GM12878 (cell line): ENCODE measurements around the gene SKP2. TPM values are rescaled to one million over a fixed set of nuclear protein-coding genes. Genes with fewer than 3 reads are reported as not detected.

Experiments used
- ATAC-seq: fragments of 200-7000 bp; cut with Tn5 transposase; 3 replicates; pipeline ENCODE4 v1.9.1; 2020; ENCODE audit warnings: mild to moderate bottlenecking, moderate library complexity
- BruUV-seq: library from RNA; stranded (reverse); fragments of 400-500 nt; replicated peaks from 2 replicates; lab custom pipeline; 2021; lab: Mats Ljungman, UMichigan
- CTCF ChIA-PET: fragments of 300-600 bp; sonication (Branson Sonifier 250); formaldehyde crosslinking; extraction: SDS; loops from one replicate; lab custom pipeline; 2021; ENCODE audit warnings: inconsistent platforms; lab: Yijun Ruan, JAX
- POLR2A ChIA-PET: fragments of 350-600 bp; formaldehyde crosslinking; extraction: SDS; loops from one replicate; lab custom pipeline; 2021; ENCODE audit warnings: inconsistent platforms; lab: Charles Lee
- RAD21 ChIA-PET: fragments of 300-600 bp; sonication (Branson Sonifier 250); formaldehyde crosslinking; loops from one replicate; lab custom pipeline; 2023; ENCODE audit warnings: antibody characterized with exemption; ENCODE audit not compliant: unreplicated experiment; lab: Charles Lee
- SMC1A ChIA-PET: fragments of 300-600 bp; sonication (Branson Sonifier 250); formaldehyde crosslinking; loops from one replicate; lab custom pipeline; 2023; ENCODE audit not compliant: unreplicated experiment, uncharacterized antibody; lab: Charles Lee
- DNase-seq: peaks from one replicate; pipeline ENCODE4 v3.0.0-alpha.2; 2011; ENCODE audit warnings: low read depth, low spot score
- FAIRE-seq: peaks from 3 replicates; lab custom pipeline; 2011; peaks lifted over from hg19 to GRCh38; lab: Jason Lieb, UNC
- H2AFZ ChIP-seq: 2 replicates; pipeline ENCODE4 v1.6.0; 2011; ENCODE audit warnings: low read depth, low read length, control low read depth; ENCODE audit not compliant: control insufficient read depth
- H3K27ac ChIP-seq: 2 replicates; pipeline ENCODE4 v1.5.1; 2011; ENCODE audit warnings: control low read depth; ENCODE audit not compliant: control insufficient read depth, insufficient read depth
- H3K27me3 ChIP-seq, 2 experiments: replicated peaks in 1 of 2; 2 replicates each; pipeline versions ENCODE4 v1.6.0 to v1.6.1; 2011; ENCODE audit warnings: low read length in 1 of 2; ENCODE audit not compliant: control insufficient read depth in 2 of 2, insufficient read depth in 2 of 2
- H3K36me3 ChIP-seq, 2 experiments: 2 replicates each; pipeline ENCODE4 v1.5.1; 2011; ENCODE audit warnings: low read length in 1 of 2; ENCODE audit not compliant: control insufficient read depth in 2 of 2, insufficient read depth in 2 of 2
- H3K4me1 ChIP-seq: 2 replicates; pipeline ENCODE4 v1.6.1; 2011; ENCODE audit warnings: mild to moderate bottlenecking, low read length, moderate library complexity, mixed read lengths; ENCODE audit not compliant: control insufficient read depth, insufficient read depth
- H3K4me2 ChIP-seq: 2 replicates; pipeline ENCODE4 v1.6.0; 2011; ENCODE audit warnings: control low read depth; ENCODE audit not compliant: control insufficient read depth, insufficient read depth
- H3K4me3 ChIP-seq: fragments of 200-600 bp; sonication (generic); 2 replicates; pipeline ENCODE4 v1.5.1; 2016
- H3K79me2 ChIP-seq: 2 replicates; pipeline ENCODE4 v1.6.0; 2011; ENCODE audit warnings: low read length; ENCODE audit not compliant: control insufficient read depth, insufficient read depth
- H3K9ac ChIP-seq: 2 replicates; pipeline ENCODE4 v1.8.0; 2011; ENCODE audit warnings: low read length, control low read depth, mixed read lengths; ENCODE audit not compliant: control insufficient read depth, insufficient read depth
- H3K9me3 ChIP-seq: replicated peaks from 3 replicates; pipeline ENCODE4 v1.5.1; 2011; ENCODE audit warnings: mild to moderate bottlenecking, low read length; ENCODE audit not compliant: control insufficient read depth, insufficient read depth
- H4K20me1 ChIP-seq: 2 replicates; pipeline ENCODE4 v1.6.0; 2011; ENCODE audit not compliant: control insufficient read depth, insufficient read depth
- CEBPB ChIP-seq, 2 experiments: fragments of 150-350 bp in 1 of 2; IDR thresholded peaks; 2 replicates each; pipeline ENCODE4 v1.6.1; 2012 to 2014; ENCODE audit warnings: low read depth in 2 of 2, low read length in 2 of 2, borderline replicate concordance in 1 of 2, inconsistent platforms in 1 of 2
- EGR1 ChIP-seq, 2 experiments: IDR thresholded peaks; 1 replicate in 1 of 2; 2 replicates in 1 of 2; pipeline ENCODE4 v1.6.1; 2011 to 2012; ENCODE audit warnings: low read depth in 2 of 2, low read length in 2 of 2, borderline replicate concordance in 1 of 2, mild to moderate bottlenecking in 1 of 2, moderate library complexity in 1 of 2
- GATAD2B ChIP-seq: fragments of 450-650 bp; conservative IDR thresholded peaks from 2 replicates; pipeline ENCODE4 v1.6.1; 2017; ENCODE audit warnings: low read depth, mild to moderate bottlenecking, moderate library complexity
- IKZF2 ChIP-seq, 2 experiments: fragments of 450-650 bp; IDR thresholded peaks; 2 replicates each; pipeline ENCODE4 v1.6.1; 2017; ENCODE audit warnings: mild to moderate bottlenecking in 2 of 2, moderate library complexity in 2 of 2
- MEF2B ChIP-seq: fragments of 450-650 bp; IDR thresholded peaks from 2 replicates; pipeline ENCODE4 v1.6.1; 2018; ENCODE audit warnings: mild to moderate bottlenecking, moderate library complexity; ENCODE audit not compliant: partially characterized antibody, poor library complexity, severe bottlenecking
- MYC ChIP-seq: IDR thresholded peaks from 2 replicates; pipeline ENCODE4 v1.6.1; 2011; ENCODE audit warnings: mild to moderate bottlenecking, low read length, moderate library complexity, inconsistent platforms; ENCODE audit not compliant: insufficient read depth, insufficient replicate concordance, insufficient read length, severe bottlenecking
- POU2F2 ChIP-seq: IDR thresholded peaks from 3 replicates; pipeline ENCODE4 v1.6.1; 2011; ENCODE audit warnings: low read depth, mild to moderate bottlenecking, low read length, borderline replicate concordance
- RB1 ChIP-seq: fragments of 450-650 bp; formaldehyde crosslinking; IDR thresholded peaks from 2 replicates; pipeline ENCODE4 v1.6.1; 2017; ENCODE audit warnings: mild to moderate bottlenecking, borderline replicate concordance
- SUPT20H ChIP-seq: IDR thresholded peaks from 2 replicates; pipeline ENCODE4 v1.6.1; 2011; ENCODE audit warnings: low read depth, mild to moderate bottlenecking, low read length, moderate library complexity, borderline replicate concordance; ENCODE audit not compliant: control insufficient read depth
- WGBS: methylation state at CpG from one replicate; pipeline ENCODE4 v1.1.6; 2016; ENCODE audit warnings: low lambda C conversion rate; ENCODE audit not compliant: insufficient replicate concordance, insufficient coverage; ENCODE audit errors: missing lambda C conversion rate; 5-methylcytosine and 5-hydroxymethylcytosine counted together
- in situ Hi-C: fragments of 300-500 bp; cut with MboI; formaldehyde crosslinking; loops from 9 replicates; pipeline ENCODE4 v1.14.3; 2018; ENCODE audit warnings: mixed read lengths
- intact Hi-C: fragments of 100-400 bp; cut with micrococcal nuclease; formaldehyde crosslinking; loops from one replicate; pipeline ENCODE4 v1.14.2; 2022; ENCODE audit not compliant: unreplicated experiment
- polyA plus RNA-seq, 11 experiments: library from polyadenylated mRNA; depleted of rRNA in 4 of 11; unstranded in 6 of 11; stranded (reverse) in 5 of 11; fragments of >200 nt; fragmentation: Nextera tagmentation in 4 of 11; fragmentation: Illumina TruSeq in 1 of 11; extraction: Ambion mirVana in 4 of 11; extraction: Trizol in 1 of 11; gene quantifications; 1 replicate in 1 of 11; 2 replicates in 10 of 11; pipeline versions ENCODE4 v1.2.1 to v1.2.3, GENCODE V29; 2011 to 2016; ENCODE audit warnings: inconsistent platforms in 2 of 11, missing spikeins in 2 of 11, low read depth in 1 of 11
- total RNA-seq, 4 experiments: library from RNA; depleted of rRNA in 3 of 4; stranded (reverse); fragments of >200 nt in 3 of 4; fragmentation: Illumina TruSeq in 1 of 4; extraction: Trizol in 1 of 4; gene quantifications; 2 replicates each; pipeline versions ENCODE4 v1.2.1 to v1.2.3, GENCODE V29; 2013 to 2021
- TF ChIP-seq, protein P1 (sequence below): fragments of 450-650 bp; IDR thresholded peaks from 2 replicates; pipeline ENCODE4 v1.6.1; 2017; ENCODE audit warnings: antibody characterized with exemption, mild to moderate bottlenecking, moderate library complexity
- TF ChIP-seq, protein P2 (sequence below): fragments of 450-650 bp; formaldehyde crosslinking; IDR thresholded peaks from 2 replicates; pipeline ENCODE4 v1.4.0; 2022; ENCODE audit warnings: mild to moderate bottlenecking, moderate library complexity

Gene SKP2
- total and polyA plus RNA-seq, 10 of the 15 experiments (the other 5 are each of a cell fraction or from before 2014, with no cell fraction given) = 13.9 to 50.8 (median 36.9) TPM

DNA sequence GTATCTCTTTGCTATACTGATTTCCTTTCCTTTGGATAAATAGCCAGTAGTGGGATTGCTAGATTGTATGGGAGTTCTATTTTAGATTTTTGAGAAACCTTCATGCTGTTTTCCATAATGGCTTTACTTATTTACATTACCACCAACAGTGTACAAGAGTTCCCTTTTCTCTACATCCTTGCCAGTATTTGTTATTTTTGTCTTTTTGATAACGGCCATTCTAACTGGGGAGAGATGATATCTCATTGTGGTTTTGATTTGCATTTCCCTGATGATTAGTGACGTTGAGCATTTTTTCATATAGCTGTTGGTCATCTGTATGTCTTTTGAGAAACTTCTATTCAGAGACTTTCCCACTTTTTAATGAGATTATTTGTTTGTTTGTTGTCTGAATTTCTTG, 64.0 kb downstream of the SKP2 start (continued):
- no peak for TF ChIP-seq SUPT20H

DNA sequence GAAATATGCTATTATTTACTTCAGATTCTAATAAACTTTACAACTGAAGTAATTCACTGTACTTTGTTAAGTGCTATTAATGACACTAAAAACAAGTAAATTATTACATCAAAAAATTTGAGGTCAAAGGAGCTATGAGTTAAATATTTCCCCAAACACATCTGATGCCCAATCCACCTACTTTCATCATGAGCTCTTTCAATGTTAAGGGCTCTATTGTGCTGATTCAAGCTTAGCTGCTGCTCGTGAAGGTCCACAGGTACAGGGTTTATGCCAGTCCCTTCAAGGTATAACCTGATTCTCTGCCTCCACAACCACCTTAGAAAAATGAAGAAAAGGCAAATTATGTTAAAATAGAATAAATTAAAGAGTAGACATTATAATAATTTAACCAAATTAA, 65.7 kb downstream of the SKP2 start:
- FAIRE-seq = no peak
- H3K36me3 ChIP-seq = no peaks in the 10 kb centered on the region; a peak in 1 of 4 replicates
- ChIA-PET POLR2A (no interaction called here), SMC1A (interaction anchor here (1.1 to 3.4 kb wide), 5 partner anchors 10 to 47 kb away, joined by 3 to 9 read pairs (median 3); no protein-coding TSS in a partner anchor), CTCF (interaction anchor here (0.6 to 3.1 kb wide), 11 partner anchors 13 to 978 kb away, joined by 3 to 12 read pairs (median 3); partner anchors contain the start of gene NADK2), RAD21 (interaction anchor here (1.2 kb wide), 2 partner anchors 24 to 25 kb away, joined by 3 to 4 read pairs; partner anchors contain the start of gene NADK2)
- H3K4me3 ChIP-seq = no peak overlapping the region
- no peak overlapping the region for H3K9ac ChIP-seq
- no peak overlapping the region for H3K4me2 ChIP-seq
- DNase-seq = no peak
- H3K27ac ChIP-seq = no peak overlapping the region
- no peaks in the 10 kb centered on the region for H3K4me1 ChIP-seq
- BruUV-seq = no TSS peak
- intact Hi-C loops (no loop called here), in situ Hi-C loops (no loop called here)
- no peak overlapping the region for H2AFZ ChIP-seq
- no peaks in the 10 kb centered on the region for H3K9me3 ChIP-seq
- 92% methylated on average over 1 of the region's 1 CpG for WGBS
- no peaks in the 10 kb centered on the region for H4K20me1 ChIP-seq
- H3K27me3 ChIP-seq = no peaks in the 10 kb centered on the region
- ATAC-seq = no peak
- H3K79me2 ChIP-seq = no peaks in the 10 kb centered on the region
- TF ChIP-seq IKZF2 (IDR thresholded peaks at IDR 0.05) (no peak), MEF2B (no peak), GATAD2B (no peak), RB1 (no peak), EGR1 (IDR thresholded peaks at IDR 0.05; ENCODE audit: borderline replicate concordance in 1 of 2, low read depth in 2 of 2, low read length in 2 of 2) (no peak), CEBPB (IDR thresholded peaks at IDR 0.05; ENCODE audit: borderline replicate concordance in 1 of 2, low read depth in 2 of 2, low read length in 2 of 2) (no peak), MYC (no peak), POU2F2 (no peak)
- TF ChIP-seq, protein P1, sequence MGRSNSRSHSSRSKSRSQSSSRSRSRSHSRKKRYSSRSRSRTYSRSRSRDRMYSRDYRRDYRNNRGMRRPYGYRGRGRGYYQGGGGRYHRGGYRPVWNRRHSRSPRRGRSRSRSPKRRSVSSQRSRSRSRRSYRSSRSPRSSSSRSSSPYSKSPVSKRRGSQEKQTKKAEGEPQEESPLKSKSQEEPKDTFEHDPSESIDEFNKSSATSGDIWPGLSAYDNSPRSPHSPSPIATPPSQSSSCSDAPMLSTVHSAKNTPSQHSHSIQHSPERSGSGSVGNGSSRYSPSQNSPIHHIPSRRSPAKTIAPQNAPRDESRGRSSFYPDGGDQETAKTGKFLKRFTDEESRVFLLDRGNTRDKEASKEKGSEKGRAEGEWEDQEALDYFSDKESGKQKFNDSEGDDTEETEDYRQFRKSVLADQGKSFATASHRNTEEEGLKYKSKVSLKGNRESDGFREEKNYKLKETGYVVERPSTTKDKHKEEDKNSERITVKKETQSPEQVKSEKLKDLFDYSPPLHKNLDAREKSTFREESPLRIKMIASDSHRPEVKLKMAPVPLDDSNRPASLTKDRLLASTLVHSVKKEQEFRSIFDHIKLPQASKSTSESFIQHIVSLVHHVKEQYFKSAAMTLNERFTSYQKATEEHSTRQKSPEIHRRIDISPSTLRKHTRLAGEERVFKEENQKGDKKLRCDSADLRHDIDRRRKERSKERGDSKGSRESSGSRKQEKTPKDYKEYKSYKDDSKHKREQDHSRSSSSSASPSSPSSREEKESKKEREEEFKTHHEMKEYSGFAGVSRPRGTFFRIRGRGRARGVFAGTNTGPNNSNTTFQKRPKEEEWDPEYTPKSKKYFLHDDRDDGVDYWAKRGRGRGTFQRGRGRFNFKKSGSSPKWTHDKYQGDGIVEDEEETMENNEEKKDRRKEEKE = no peak
- TF ChIP-seq, protein P2, sequence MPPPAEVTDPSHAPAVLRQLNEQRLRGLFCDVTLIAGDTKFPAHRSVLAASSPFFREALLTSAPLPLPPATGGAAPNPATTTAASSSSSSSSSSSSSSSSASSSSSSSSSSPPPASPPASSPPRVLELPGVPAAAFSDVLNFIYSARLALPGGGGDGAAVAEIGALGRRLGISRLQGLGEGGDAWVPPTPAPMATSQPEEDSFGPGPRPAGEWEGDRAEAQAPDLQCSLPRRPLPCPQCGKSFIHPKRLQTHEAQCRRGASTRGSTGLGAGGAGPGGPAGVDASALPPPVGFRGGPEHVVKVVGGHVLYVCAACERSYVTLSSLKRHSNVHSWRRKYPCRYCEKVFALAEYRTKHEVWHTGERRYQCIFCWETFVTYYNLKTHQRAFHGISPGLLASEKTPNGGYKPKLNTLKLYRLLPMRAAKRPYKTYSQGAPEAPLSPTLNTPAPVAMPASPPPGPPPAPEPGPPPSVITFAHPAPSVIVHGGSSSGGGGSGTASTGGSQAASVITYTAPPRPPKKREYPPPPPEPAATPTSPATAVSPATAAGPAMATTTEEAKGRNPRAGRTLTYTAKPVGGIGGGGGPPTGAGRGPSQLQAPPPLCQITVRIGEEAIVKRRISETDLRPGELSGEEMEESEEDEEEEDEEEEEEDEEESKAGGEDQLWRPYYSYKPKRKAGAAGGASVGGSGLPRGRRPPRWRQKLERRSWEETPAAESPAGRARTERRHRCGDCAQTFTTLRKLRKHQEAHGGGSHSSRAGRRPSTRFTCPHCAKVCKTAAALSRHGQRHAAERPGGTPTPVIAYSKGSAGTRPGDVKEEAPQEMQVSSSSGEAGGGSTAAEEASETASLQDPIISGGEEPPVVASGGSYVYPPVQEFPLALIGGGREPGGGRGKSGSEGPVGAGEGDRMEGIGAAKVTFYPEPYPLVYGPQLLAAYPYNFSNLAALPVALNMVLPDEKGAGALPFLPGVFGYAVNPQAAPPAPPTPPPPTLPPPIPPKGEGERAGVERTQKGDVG (CRISPR knock-in tag) = no peak
